GM19463 (cell line): ENCODE results near the gene ZMIZ2.
"Not testable (repeated sequence)": the region's sequence is repeated elsewhere in the genome, so short reads cannot be mapped to it uniquely, and the experiment has no call there.

ENCODE experiments used
- ATAC-seq: cut with Tn5 transposase; IDR thresholded peaks from one replicate; pipeline ENCODE4 v1.9.1; 2021; ENCODE audit warnings: mild to moderate bottlenecking, moderate library complexity; ENCODE audit not compliant: unreplicated experiment

Gene ZMIZ2

GRCh38 chr7:44769376-44769775 is 20.7 kb downstream of the ZMIZ2 start:
- ATAC-seq = no peak

GRCh38 chr7:44769776-44770294 is 21.2 kb downstream of the ZMIZ2 start:
- ATAC-seq = peak; percentile 62

DNA sequence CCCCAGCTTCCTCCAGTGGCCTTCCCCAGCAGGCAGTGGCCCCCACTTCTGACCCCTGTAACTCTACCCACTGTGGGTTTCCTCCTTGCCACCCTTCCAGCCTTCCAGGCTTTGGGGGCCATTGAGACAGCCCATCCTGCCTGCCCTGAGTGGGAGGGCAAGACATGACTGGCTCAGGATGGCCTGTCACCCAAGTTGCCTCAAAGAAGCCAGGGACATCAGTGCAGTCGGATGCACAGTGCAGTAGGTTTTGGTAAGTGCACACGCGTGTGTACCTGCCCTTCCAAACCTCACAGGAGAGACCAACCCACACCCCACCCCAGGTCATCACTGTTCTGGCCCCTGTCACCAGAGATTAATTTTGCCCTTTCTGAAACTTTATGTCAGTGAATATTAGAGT is 22.7 kb downstream of the ZMIZ2 start:
- no peak for ATAC-seq

GRCh38 chr7:44772440-44772839 is 23.8 kb downstream of the ZMIZ2 start:
- no peak for ATAC-seq

- ATAC-seq = no peak
These were observed 24.2 kb downstream of the ZMIZ2 start for GRCh38 chr7:44772867-44773266.

GRCh38 chr7:44774486-44774885 is 25.8 kb downstream of the ZMIZ2 start:
- not testable (repeated sequence) for ATAC-seq

- no peak for ATAC-seq
These were observed 26.9 kb downstream of the ZMIZ2 start for GRCh38 chr7:44775383-44776107.

DNA sequence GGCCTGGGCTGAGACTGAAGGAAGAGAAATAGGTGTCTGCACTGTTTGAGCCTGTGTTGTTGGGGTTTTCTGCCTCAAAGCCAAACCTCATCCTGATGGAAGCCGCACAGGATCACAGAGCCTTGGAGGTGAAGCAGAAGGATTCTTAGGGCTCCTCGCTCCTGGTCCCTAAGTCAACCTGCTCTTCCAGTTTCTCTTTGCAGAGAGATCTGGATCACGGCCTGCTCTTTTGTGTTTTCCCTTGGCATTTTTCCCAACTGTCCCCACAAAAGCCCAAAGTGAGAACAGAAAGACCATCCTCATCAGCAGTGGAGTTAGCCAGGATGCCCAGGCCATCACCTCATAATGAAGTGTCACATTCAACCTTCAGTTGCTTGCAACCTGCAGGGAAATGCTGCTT is 27.6 kb downstream of the ZMIZ2 start:
- ATAC-seq = no peak

DNA sequence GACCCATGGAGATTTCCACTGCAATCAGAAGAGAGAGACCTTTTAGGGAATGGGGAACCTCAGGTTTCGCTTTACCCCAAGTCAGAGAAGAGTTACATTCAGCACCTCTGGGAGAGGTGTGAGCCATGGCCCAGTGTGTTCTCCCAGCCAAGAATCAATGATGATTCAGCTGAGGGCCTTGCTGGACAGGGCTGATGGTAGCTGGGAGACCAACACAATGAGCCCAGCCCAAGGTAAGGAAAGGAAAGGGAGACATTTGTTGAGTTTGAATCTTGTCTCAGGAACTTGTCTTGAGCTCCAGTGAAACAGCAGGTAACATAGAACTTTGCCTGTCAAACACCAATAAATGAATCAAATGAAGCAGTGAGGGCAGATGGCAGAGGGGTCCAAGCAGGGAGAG is 33.8 kb downstream of the ZMIZ2 start:
- no peak for ATAC-seq

- ATAC-seq = no peak
These were observed 34.8 kb downstream of the ZMIZ2 start for GRCh38 chr7:44783407-44783806.

DNA sequence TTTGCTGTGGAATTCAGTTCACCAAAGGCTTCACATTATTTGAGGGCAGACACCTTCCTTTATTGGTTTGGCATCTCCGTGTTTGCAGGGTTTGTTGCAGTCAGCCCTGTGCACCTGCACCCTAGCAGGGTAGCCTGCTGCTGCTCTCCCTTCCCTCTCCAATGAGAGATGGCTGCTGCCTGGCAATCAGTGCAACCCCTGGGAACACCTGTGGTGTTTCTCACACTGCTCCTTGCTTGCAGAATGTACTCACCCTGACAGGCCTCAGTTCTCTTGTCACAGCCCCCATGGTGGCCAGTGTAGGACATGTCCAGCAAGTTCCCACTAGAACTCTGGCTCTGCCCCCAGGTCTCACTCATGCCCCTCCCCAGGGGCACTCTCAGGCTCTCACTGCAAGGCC is 35.7 kb downstream of the ZMIZ2 start:
- no peak for ATAC-seq

GRCh38 chr7:44785218-44785617 is 36.6 kb downstream of the ZMIZ2 start:
- not testable (repeated sequence) for ATAC-seq

DNA sequence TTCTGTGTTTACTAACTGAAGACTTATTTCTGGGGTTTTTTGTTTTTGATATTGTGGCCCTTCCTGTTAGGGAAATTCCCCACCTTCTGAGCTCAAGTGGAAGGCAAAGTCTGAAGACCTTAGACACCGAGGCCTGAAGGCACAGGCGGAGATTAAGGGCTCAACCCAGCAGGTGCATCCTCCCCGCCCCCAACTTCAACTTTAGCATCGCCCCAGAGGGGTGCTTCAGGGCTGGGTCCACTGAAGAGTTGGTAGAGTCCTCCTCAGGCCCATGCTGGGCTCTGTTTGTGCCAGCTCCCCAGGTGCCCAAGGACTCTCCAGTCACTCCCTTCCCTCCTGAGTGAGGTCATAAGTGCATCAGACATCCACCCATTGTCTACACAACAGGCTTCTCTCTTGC is 38.4 kb downstream of the ZMIZ2 start:
- no peak for ATAC-seq

DNA sequence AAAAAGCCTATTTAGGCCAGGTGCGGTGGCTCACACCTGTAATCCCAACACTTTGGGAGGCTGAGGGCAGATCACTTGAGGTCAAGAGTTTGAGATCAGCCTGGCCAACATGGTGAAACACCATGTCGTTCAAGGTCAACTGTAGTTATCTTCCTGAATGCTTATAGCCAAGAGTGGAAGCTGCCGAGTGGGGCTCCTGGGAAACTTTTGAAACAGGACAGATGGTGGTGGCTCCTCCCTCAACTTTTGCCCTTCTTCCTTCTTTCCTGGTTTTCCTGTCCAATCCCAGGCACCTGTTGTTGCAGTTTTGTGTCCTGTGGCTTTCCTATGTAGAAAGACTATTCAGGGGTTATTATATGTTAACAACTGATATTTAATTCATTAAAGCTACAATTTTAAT is 39.1 kb downstream of the ZMIZ2 start:
- no peak for ATAC-seq

DNA sequence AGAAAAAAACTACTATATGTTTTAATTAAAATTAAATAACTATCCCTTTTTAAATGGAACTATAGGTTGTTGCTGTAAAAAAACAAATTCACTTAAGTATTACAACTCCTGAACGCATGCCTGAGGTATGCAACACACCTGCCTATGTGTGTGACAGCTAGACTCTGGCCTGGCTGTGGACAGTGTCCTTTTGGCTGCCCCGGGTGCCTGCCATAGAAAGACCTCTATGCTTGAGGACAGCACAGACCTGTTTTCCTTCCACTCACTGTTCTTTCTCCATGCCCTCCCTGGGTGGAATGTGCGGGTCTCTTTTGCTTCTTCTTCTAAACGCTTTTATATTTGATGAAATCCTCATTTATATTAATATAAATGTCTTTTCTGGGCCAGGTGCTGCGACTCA is 41.3 kb downstream of the ZMIZ2 start:
- no peak for ATAC-seq

DNA sequence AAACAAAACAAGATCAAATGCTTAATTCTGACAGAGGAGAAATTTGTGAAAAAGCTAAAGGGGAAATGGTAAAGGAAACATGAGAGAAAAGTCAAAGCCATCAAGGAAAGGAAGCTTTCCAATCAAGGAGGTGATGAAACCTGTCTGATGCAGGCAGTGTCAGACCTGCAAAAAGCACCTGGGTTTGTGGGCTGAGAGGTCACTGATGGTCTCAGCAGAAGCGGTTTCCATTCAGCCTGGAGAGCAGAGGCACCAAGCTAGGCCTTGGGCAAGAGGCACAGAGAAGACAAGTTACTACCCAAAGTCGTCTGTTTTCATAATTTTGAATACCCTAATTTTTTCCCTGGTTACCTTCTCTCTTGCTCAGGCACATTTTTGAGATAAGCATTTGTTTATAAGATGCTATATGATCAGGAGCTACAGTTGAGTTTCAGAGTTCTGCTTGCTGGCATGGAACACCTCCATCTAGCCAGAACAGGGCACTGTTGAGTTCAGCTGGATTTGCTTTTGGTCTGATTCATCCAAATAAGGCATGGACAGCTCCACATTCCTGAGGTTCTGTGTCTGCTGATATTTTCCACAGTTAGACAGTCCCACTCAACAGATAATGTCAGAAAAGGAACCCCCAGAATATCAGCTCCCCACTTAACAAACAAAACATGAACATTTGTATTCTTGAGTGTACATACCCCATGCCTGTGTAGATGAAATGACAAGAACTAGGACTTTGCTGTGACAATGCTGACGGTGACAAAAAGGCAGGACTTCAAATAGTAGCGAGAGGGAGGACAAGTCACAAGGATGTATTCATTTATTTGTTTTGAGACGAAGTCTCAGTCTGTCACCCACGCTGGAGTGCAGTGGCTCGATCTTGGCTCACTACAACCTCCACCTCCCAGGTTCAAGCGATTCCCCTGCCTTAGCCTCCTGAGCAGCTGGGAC is 42.9 kb downstream of the ZMIZ2 start:
- ATAC-seq = no peak

DNA sequence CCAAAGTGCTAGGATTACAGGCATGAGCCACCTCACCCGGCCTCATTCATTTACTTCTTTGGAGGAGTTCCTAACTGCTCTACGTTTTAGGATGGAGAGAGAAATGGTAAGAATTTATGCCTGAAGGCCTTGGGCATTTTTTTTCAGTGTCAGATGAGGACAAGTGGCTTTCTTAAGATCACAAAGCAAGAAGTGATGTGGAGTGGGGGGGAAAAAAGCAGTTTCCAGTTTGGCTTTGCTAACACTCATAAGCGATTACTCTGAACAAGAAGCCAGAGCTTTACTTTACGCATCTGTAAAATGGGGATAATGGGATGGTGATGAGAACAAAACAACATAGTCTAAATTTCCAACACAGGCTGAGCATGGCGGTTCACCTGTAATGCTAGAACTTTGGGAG is 45.3 kb downstream of the ZMIZ2 start:
- ATAC-seq = no peak

DNA sequence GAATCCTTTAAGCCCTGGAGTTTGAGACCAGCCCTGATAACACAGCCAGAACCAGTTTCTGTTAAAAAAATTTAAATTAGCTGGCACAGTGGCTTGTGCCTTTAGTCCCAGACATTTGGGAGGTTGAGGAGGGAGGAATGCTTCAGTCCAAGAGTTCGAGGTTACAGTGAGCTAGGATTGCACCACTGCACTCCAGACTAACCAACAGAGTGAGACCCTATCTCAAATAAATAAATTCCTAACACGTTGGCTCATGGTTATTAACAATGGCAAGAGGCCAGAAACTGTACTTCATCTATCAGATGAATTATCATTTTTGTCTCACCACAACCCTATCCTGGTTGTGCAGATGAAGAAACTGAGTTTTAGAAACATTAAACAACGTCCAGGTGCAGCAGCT is 45.7 kb downstream of the ZMIZ2 start:
- no peak for ATAC-seq

- ATAC-seq = peak; percentile 24
These were observed 47.4 kb downstream of the ZMIZ2 start for GRCh38 chr7:44796034-44796503.

DNA sequence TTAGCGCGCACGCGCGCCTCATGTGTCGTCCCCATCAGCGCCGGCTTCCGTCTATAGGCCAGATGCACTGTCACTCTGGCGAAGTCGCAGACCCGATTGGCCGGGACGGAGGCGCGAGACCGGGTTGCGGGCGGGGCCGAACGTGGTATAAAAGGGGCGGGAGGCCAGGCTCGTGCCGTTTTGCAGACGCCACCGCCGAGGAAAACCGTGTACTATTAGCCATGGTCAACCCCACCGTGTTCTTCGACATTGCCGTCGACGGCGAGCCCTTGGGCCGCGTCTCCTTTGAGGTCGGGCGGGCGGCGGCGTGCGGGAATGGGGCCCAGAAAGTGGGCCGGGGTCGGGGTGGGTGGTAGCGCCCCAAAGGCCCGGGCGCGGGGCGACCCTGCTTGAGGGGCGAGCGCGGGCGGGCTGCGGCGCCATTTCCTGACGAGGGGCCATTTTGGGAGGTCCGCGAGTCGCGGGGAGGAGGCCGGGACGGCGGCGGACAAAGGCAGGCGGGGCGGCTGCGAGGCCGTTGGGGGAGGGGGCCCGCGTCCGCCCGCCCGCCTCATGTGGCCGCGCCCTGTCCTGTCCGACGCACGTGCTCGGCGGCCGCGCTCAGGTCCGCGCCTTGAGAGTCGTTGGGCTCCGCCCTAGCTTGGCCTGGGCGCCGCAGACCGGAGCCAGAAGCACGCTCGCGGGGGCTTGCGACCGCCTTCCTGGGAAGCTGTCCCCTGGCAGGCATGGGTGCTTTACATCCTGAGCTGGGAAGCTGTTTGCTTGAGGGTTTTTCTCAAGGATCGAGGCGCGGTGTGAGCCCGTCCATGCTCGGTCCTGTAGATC is 48.1 kb downstream of the ZMIZ2 start, which contains the start of gene PPIA:
Gene PPIA (plus strand): TSS at position 178 of the 825 bp plus-strand sequence. CDS start 44 bp downstream, at position 222.
- ATAC-seq = peak; percentile 83
